HG03457 (cell line): Measurements from ENCODE around the gene GALNT11.
"Not testable (repeated sequence)": the region's sequence is repeated elsewhere in the genome, so short reads cannot be mapped to it uniquely, and the experiment has no call there.

Experiments used
- ATAC-seq: cut with Tn5 transposase; IDR thresholded peaks from one replicate; pipeline ENCODE4 v1.9.1; 2021; ENCODE audit warnings: moderate number of reproducible peaks; ENCODE audit not compliant: unreplicated experiment

Gene GALNT11

GRCh38 chr7:152027491-152028365 lies 2.3 kb downstream of the GALNT11 start:
- ATAC-seq, result not testable (repeated sequence)

- ATAC-seq, result not testable (repeated sequence)
These were observed 4.6 kb downstream of the GALNT11 start for GRCh38 chr7:152030059-152030458.

DNA sequence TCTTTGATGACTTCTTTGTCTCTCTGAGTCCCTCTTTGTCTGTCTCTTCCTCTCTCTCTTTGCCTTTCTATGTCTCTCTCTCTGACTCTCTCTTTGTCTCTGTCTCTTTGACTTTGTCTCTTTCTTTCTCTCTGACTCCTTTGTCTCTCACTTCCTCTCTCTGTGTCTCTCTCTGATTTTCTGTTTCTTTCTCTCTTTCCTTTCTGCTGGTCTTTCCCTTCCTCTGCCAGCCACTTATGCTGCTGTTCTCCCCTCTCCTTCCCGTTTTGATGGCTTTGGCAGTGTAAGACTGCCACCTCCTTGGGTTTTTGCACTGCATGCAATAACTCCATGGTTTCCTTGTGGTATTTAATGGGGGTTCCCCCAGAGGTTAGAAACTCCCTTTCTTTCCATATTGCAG lies 5.2 kb downstream of the GALNT11 start:
- ATAC-seq, result not testable (repeated sequence)

- ATAC-seq, result no peak
These were observed 10.3 kb downstream of the GALNT11 start for GRCh38 chr7:152035817-152036216.

GRCh38 chr7:152038410-152038809 lies 12.9 kb downstream of the GALNT11 start:
- ATAC-seq, result not testable (repeated sequence)

- ATAC-seq, result not testable (repeated sequence)
These were observed 17.6 kb downstream of the GALNT11 start for GRCh38 chr7:152043086-152043485.

DNA sequence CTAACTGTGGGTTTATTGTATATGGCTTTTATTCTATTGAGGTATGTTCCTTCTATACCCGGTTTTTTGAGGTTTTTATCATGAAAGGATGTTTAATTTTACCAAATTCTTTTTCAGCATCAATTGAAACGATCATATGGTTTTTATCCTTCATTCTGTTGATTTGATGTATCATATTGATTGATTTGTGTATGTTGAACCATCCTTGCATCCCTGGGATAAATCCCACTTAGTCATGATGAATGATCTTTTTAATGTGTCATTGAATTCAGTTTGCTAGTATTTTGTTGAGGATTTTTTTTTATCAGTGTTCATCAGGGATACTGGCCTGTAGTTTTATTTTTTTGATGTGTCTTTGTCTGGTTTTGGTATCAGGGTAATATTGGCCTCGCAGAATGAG lies 19.4 kb downstream of the GALNT11 start:
- not testable (repeated sequence) for ATAC-seq

DNA sequence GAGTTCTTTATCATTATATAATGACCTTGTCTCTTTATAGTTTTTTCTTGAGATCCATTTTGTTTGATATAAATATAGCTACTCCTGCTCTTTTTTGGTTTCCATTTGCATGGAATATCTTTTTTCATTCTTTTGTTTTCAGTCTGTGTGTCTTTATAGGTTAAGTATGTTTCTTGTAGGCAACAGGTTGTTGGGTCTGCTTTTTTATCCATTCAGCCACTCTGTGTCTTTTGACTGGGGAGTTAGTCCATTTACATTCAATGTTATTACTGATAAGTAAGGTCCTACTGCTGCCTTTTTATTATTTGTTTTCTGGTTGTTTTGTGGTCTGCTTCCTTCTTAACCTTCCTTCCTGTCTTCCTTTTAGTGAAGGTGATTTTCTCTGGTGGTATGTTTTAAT lies 21.1 kb downstream of the GALNT11 start:
- ATAC-seq, result no peak

GRCh38 chr7:152048051-152048450 lies 22.6 kb downstream of the GALNT11 start:
- ATAC-seq, result no peak

- no peak for ATAC-seq
These were observed 25.1 kb downstream of the GALNT11 start for GRCh38 chr7:152050547-152050971.

- ATAC-seq, result no peak
These were observed 26.5 kb downstream of the GALNT11 start for GRCh38 chr7:152051968-152052367.

DNA sequence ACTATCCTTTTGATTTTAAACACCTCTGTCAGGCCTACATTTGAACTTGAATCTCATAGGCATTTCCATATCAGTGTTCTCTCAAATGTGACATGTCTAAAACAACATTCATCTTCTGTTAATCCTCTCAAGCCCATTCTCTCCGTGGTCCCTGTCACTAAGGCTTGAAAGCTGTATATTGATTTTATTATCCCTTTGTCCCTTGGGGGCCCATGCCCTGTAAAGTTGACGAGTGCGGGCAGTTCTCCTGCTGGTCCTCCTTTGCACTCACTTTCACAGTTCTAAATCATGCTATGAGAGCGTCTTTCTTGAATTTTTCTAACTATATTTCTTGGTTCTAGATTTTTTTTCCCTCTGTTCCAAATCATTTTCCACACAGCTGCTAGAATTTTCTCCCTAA lies 27.3 kb downstream of the GALNT11 start:
- ATAC-seq, result no peak

- ATAC-seq, result no peak
These were observed 29.1 kb downstream of the GALNT11 start for GRCh38 chr7:152054367-152055230.

GRCh38 chr7:152056621-152057274 lies 31.3 kb downstream of the GALNT11 start:
- ATAC-seq, result no peak

GRCh38 chr7:152059311-152059710 lies 33.8 kb downstream of the GALNT11 start:
- no peak for ATAC-seq

- not testable (repeated sequence) for ATAC-seq
These were observed 35.6 kb downstream of the GALNT11 start for GRCh38 chr7:152061086-152061485.

- ATAC-seq, result not testable (repeated sequence)
These were observed 37.7 kb downstream of the GALNT11 start for GRCh38 chr7:152063192-152063591.

- ATAC-seq, result not testable (repeated sequence)
These were observed 38.3 kb downstream of the GALNT11 start for GRCh38 chr7:152063821-152064220.

DNA sequence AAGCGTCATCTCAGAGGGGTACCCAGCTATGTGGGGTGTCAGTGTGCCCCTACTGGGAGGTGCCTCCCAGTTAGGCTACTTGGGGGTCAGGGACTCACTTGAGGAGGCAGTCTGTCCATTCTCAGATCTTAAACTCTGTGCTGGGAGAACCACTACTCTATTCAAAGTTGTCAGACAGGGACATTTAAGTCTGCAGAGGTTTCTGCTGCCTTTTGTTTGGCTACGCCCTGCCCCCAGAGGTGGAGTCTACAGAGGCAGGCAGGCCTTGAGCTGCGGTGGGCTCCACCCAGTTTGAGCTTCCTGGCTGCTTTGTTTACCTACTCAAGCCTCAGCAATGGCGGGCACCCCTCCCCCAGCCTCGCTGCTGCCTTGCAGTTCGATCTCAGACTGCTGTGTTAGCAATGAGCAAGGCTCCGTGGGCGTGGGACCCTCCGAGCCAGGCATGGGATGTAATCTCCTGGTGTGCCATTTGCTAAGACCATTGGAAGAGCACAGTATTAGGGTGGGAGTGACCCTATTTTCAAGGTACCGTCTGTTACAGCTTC lies 40.4 kb downstream of the GALNT11 start:
- not testable (repeated sequence) for ATAC-seq

- ATAC-seq, result no peak
These were observed 46.9 kb downstream of the GALNT11 start for GRCh38 chr7:152072421-152072820.

DNA sequence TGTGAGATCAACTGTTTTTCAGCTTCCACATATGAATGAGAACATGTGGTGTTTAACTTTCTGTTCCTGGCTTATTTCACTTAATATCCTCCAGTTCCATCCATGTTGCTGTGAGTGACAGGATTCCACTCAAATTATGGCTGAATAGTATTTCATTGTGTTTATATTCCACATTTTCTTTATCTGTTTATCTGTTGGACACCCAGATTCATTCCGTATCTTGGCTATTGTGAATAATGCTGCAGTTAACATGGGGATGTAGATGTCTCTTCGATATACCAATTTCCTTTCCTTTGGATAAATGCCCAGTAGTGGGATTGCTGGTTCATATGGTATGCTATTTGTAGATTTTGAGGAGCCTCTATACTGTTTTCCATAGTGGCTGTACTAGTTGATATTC lies 47.9 kb downstream of the GALNT11 start:
- ATAC-seq, result no peak
